Tibial nerve (tissue), 3 donors: ENCODE results near the gene TP63.

Experiments used
- POLR2A ChIP-seq, 2 donors: fragments of 450-650 bp; IDR thresholded peaks; one replicate each; pipeline ENCODE4 v1.6.1; 2017; ENCODE audit warnings: antibody characterized with exemption in 2 of 2, mild to moderate bottlenecking in 2 of 2, moderate library complexity in 2 of 2
- TF ChIP-seq, protein P1 (sequence below), 5 experiments: fragments of 200-600 bp in 3 of 5; fragments of 450-650 bp in 2 of 5; sonication (generic) in 3 of 5; IDR thresholded peaks; one replicate each; pipeline ENCODE4 v1.5.1; 2016 to 2019; ENCODE audit warnings: antibody characterized with exemption in 5 of 5, mild to moderate bottlenecking in 3 of 5, moderate library complexity in 2 of 5

DNA sequence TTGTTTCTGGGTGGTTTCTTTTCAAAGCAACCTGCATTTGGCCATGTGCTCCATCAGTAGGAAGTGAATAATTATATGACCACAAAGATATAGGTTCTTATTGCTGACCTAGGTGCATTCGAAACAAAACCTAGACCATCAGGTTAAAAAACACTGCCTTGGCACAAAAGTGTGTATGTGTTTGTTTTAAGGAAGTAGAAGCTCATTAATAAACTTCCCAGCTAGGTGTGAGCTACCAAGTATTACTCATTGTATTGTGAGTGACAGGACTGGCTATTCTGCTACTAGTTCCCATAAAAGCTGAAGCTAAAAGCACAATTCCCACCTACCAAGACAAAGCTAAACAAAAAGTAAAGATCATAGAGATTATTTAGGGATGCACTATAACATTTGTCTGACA lies 168.2 kb downstream of the TP63 start:
- TF ChIP-seq, protein P1, sequence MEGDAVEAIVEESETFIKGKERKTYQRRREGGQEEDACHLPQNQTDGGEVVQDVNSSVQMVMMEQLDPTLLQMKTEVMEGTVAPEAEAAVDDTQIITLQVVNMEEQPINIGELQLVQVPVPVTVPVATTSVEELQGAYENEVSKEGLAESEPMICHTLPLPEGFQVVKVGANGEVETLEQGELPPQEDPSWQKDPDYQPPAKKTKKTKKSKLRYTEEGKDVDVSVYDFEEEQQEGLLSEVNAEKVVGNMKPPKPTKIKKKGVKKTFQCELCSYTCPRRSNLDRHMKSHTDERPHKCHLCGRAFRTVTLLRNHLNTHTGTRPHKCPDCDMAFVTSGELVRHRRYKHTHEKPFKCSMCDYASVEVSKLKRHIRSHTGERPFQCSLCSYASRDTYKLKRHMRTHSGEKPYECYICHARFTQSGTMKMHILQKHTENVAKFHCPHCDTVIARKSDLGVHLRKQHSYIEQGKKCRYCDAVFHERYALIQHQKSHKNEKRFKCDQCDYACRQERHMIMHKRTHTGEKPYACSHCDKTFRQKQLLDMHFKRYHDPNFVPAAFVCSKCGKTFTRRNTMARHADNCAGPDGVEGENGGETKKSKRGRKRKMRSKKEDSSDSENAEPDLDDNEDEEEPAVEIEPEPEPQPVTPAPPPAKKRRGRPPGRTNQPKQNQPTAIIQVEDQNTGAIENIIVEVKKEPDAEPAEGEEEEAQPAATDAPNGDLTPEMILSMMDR (IDR thresholded peaks at IDR 0.05), result no peak
- no peak for TF ChIP-seq POLR2A (IDR thresholded peaks at IDR 0.05)
